ENCODE measurements around the gene ABCC8.
"Not testable (repeated sequence)": the region's sequence is repeated elsewhere in the genome, so short reads cannot be mapped to it uniquely, and the experiment has no call there.

The ABCC8 gene

DNA sequence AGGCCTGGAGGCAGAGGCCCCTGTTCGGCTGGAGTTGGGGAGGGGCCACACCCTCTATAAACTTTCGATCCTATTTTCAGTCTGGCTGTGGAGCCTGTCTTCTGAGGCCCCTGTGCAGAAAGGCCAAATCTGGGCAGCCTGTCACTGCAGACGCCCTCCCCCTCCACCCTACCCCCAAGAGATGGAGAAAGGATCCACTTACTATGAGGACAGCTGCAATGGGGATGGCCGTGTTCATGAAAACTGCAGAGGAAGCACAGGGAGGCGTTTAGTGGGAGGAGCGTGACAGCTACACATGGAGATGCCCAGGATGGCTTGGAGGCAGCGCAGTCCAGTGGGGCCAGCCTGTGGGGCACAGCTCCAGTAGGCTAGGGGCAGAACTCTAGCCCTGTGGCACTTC, 44.6 kb downstream of the ABCC8 start:
- peak in 3 of 58 donors; percentile 13 to 21 (median 17) for DNase-seq

DNA sequence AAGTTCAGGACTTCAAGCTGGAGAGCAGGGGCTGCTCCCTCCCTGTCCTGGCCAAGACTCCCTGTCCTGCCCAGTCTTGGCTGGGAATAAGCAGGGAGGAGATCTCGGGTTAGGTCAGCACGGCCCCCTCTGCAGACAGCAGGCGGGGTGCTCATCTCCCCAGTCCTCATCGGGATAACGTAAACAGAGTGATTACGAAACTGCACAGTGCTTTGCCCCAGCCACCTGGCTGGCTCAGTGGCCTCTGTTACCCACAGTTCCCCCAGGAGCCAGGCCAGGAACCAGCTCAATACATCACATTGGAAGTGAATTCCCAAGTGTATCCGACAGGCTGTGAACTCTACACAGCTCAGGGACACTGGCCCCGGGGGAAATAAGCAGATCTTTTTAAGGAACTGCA, 45.5 kb downstream of the ABCC8 start:
- DNase-seq = no peak

- no peak for DNase-seq
Measured at GRCh38 chr11:17430616-17431015, 46.0 kb downstream of the ABCC8 start.

- DNase-seq = no peak
Measured at GRCh38 chr11:17428925-17429324, 47.7 kb downstream of the ABCC8 start.

- no peak for DNase-seq
Measured at GRCh38 chr11:17428261-17428660, 48.4 kb downstream of the ABCC8 start.

GRCh38 chr11:17426233-17426632, 50.4 kb downstream of the ABCC8 start:
- DNase-seq = not testable (repeated sequence)

DNA sequence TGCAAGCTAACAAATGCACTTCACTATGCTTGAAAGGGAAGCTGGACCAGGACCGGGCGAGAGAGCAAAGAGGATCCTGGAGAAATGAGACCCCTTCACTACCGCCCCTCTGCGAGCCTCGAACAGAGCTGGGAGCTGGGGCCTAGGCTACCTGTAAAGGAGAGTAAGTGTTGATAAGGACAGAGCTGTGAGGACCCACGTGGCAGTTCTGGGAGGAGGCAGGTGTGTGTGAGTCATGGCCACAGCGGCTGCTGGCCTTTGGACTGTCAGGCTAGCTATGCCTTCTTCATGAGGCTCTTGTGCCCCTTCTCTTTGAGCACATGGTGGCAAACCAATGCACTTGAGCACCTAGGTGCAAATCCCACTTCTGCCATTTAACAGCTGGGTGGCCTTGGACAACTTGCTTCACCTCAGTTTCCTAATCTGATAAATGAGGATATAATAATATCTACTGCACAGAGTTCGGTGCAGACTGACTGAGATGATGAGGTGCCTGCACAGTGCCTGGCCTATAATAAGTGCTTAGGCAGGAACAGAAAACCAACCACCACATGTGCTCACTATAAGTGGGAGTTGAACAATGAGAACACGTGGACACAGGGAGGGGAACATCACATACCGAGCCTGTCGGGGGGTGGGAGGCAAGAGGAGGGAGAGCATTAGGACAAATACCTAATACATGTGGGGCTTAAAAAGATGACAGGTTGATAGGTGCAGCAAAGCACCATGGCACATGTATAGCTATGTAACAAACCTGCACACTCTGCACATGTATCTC, 52.9 kb downstream of the ABCC8 start:
- DNase-seq = peak in 1 of 58 donors; percentile 37

- no peak for DNase-seq
Measured at GRCh38 chr11:17421781-17422180, 54.9 kb downstream of the ABCC8 start.

DNA sequence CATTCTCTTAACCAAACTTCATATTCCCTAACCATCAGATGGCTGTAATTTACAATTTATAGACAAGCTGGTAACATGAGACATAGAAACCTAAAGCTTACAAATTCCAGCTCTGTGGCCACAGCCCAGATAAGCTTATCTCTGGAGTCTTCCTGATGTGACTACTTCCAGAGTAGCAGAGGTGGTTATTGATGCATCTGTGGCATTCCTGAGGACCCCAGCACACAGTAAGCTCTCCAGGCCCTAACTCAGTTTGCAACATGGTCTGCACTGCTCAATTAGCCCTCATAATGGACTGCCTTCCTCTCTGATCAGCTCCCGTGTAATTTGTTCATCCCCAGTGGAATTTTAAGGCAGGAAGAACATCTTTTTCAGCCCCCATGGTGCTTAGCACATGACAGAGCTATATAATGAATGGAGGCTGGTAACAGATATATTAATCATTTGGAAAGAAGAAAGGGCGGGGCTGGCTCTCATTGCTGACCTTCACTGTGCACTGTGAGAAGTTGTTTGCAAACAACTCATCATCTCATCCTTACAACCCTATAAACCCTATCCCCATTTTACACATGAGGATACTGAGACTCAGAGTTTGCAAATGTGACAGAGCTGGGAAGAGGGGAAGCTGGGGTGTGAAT, 58.1 kb downstream of the ABCC8 start:
- no peak for DNase-seq

GRCh38 chr11:17416492-17416891, 60.2 kb downstream of the ABCC8 start:
- no peak for DNase-seq

- DNase-seq = no peak
Measured at GRCh38 chr11:17415523-17416104, 61.0 kb downstream of the ABCC8 start.

GRCh38 chr11:17414992-17415391, 61.7 kb downstream of the ABCC8 start:
- DNase-seq = no peak

- DNase-seq = no peak
Measured at GRCh38 chr11:17414317-17414737, 62.3 kb downstream of the ABCC8 start.

- DNase-seq = no peak
Measured at GRCh38 chr11:17413414-17414316, 63.0 kb downstream of the ABCC8 start.

GRCh38 chr11:17412488-17413180, 64.0 kb downstream of the ABCC8 start:
- DNase-seq = peak in 1 of 58 donors; percentile 11

GRCh38 chr11:17411418-17411817, 65.2 kb downstream of the ABCC8 start:
- no peak for DNase-seq

GRCh38 chr11:17410606-17411379, 65.9 kb downstream of the ABCC8 start:
- DNase-seq = no peak

DNA sequence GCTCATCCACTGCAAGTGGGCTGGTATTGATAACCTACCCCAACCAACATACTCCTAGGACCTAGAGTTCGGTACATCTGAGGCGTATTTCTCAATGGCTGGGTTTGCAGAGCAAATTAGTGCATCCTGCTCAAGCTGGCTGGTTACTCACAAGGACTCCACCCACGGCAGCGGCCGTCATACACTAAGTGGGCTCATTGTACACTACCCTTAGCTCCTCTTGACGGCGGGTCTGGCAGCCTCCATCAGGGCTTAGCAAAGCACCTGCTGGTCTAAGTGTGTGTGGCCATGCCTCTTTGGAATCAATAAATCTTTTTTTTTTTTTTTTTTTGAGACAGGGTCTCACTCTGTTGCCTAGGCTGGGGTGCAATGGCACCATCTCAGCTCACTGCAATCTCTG, 68.0 kb downstream of the ABCC8 start:
- no peak for DNase-seq

GRCh38 chr11:17408026-17408425, 68.6 kb downstream of the ABCC8 start:
- DNase-seq = no peak

DNA sequence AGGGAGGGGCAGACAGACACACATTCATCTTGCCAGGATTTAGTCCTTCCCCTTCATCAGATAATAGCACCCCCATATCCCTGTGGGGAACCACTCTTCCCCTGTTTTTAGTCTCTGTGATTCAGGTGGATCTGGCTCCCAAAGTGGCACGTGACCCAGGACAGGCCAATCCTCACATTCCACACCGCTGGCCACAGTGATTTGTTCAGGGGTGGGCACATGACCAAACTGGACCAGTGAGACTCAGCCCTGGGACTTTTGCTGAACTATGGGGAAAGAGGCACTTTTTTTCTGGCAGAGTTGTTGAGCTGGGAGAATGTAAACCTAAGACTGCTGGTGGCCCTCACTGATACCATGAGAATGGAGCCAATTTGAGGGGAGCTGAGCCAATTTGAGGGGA, 69.1 kb downstream of the ABCC8 start:
- no peak for DNase-seq
